Suprapubic skin (tissue), 4 donors: ENCODE data around the gene METTL13. TPM values are rescaled to one million over a fixed set of nuclear protein-coding genes. Genes with fewer than 3 reads are reported as not detected.
A peak's percentile ranks its signal among the peaks of the same experiment; 100 is the strongest.

Experiments
- DNase-seq, 2 donors: peaks; one replicate each; pipeline ENCODE4 v3.0.0-alpha.2; 2019; ENCODE audit warnings: low spot score in 2 of 2
- H3K27ac ChIP-seq: fragments of 200-600 bp; sonication (generic); one replicate; pipeline ENCODE4 v1.5.1; 2019
- H3K27me3 ChIP-seq: fragments of 200-600 bp; sonication (generic); one replicate; pipeline ENCODE4 v1.5.1; 2019
- H3K36me3 ChIP-seq: fragments of 200-600 bp; sonication (generic); one replicate; pipeline ENCODE4 v1.5.1; 2019
- H3K4me1 ChIP-seq: fragments of 200-600 bp; sonication (generic); one replicate; pipeline ENCODE4 v1.5.1; 2019
- H3K4me3 ChIP-seq: fragments of 200-600 bp; sonication (generic); one replicate; pipeline ENCODE4 v1.5.1; 2019; ENCODE audit warnings: mild to moderate bottlenecking
- H3K9me3 ChIP-seq: fragments of 200-600 bp; sonication (generic); one replicate; pipeline ENCODE4 v1.5.1; 2019
- CTCF ChIP-seq, 2 donors: fragments of 200-600 bp in 1 of 2; fragments of 450-650 bp in 1 of 2; sonication (generic) in 1 of 2; IDR thresholded peaks; one replicate each; pipeline ENCODE4 v1.5.1; 2016 to 2019; ENCODE audit warnings: antibody characterized with exemption in 2 of 2, mild to moderate bottlenecking in 1 of 2, moderate library complexity in 1 of 2
- EP300 ChIP-seq: sonication (generic); formaldehyde crosslinking; IDR thresholded peaks from one replicate; pipeline ENCODE4 v1.6.1; 2017; ENCODE audit warnings: antibody characterized with exemption
- POLR2A ChIP-seq, 2 donors: fragments of 450-650 bp; IDR thresholded peaks; one replicate each; pipeline ENCODE4 v1.6.1; 2017; ENCODE audit warnings: antibody characterized with exemption in 2 of 2, mild to moderate bottlenecking in 2 of 2, moderate library complexity in 2 of 2
- POLR2AphosphoS5 ChIP-seq, 3 donors: sonication (generic); formaldehyde crosslinking; IDR thresholded peaks; one replicate each; pipeline ENCODE4 v1.6.1; 2017; ENCODE audit warnings: antibody characterized with exemption in 3 of 3
- WGBS: methylation state at CpG from one replicate; pipeline ENCODE4 v1.1.5; 2018; 5-methylcytosine and 5-hydroxymethylcytosine counted together
- total RNA-seq, 4 donors: library from RNA; depleted of rRNA; stranded (reverse); fragments of >200 nt; gene quantifications; one replicate each; pipeline ENCODE4 v1.1.0, GENCODE V29; 2016

METTL13 gene
- total RNA-seq, 4 donors from 2014 or later, result 20.2 to 29.4 (median 23.4) TPM

GRCh38 chr1:171740356-171740863 lies 41.0 kb upstream of the METTL13 start:
- Histone ChIP-seq H3K4me1 (peaks cover 35% of the 10 kb centered on the region), H3K27me3 (no peaks in the 10 kb centered on the region), H3K9me3 (no peaks in the 10 kb centered on the region), H3K36me3 (peaks cover 16% of the 10 kb centered on the region), H3K4me3 (no peak overlapping the region), H3K27ac (no peak overlapping the region)
- TF ChIP-seq CTCF (IDR thresholded peaks at IDR 0.05) (no peak), POLR2A (IDR thresholded peaks at IDR 0.05) (no peak), EP300 (no peak), POLR2AphosphoS5 (IDR thresholded peaks at IDR 0.05) (no peak)
- 78% methylated on average over 2 of the region's 2 CpGs for WGBS
- no peak for DNase-seq

- peak; percentile 73 to 80 for DNase-seq
- no peak for TF ChIP-seq EP300
- TF ChIP-seq POLR2A (IDR thresholded peaks at IDR 0.05), result no peak
- no peak for TF ChIP-seq CTCF (IDR thresholded peaks at IDR 0.05)
- TF ChIP-seq POLR2AphosphoS5 (IDR thresholded peaks at IDR 0.05), result no peak
- Histone ChIP-seq H3K4me1 (peaks cover 35% of the 10 kb centered on the region), H3K27ac (peak overlapping the region; percentile 98), H3K36me3 (peaks cover 8% of the 10 kb centered on the region), H3K4me3 (peak overlapping the region; percentile 89), H3K27me3 (no peaks in the 10 kb centered on the region), H3K9me3 (no peaks in the 10 kb centered on the region)
- under 1% methylated on average over 28 of the region's 28 CpGs for WGBS
Measured at GRCh38 chr1:171740987-171741871, 40.2 kb upstream of the METTL13 start.

- no peaks in the 10 kb centered on the region for H3K9me3 ChIP-seq
- under 1% methylated on average over 29 of the region's 57 CpGs for WGBS
- peak within 1 kb of the TSS; percentile 89 for H3K4me3 ChIP-seq
- H3K27me3 ChIP-seq, result no peaks in the 10 kb centered on the region
- peak; percentile 91 to 93 for DNase-seq
- H3K27ac ChIP-seq, result peak within 1 kb of the TSS; percentile 98
- peaks cover 1% of the 10 kb centered on the region for H3K36me3 ChIP-seq
- no peak for TF ChIP-seq EP300
- TF ChIP-seq POLR2AphosphoS5 (IDR thresholded peaks at IDR 0.05), result peak; percentile 65 to 90 (median 67)
- peak; percentile 31 to 83 for TF ChIP-seq POLR2A (IDR thresholded peaks at IDR 0.05)
- peaks cover 35% of the 10 kb centered on the region for H3K4me1 ChIP-seq
Measured at GRCh38 chr1:171741872-171742576, 39.4 kb upstream of the METTL13 start, which contains the start of gene VAMP4. VAMP4 (minus strand) TSS chr1:171742065; CDS start chr1:171738414, 3,651 bp downstream.

DNA sequence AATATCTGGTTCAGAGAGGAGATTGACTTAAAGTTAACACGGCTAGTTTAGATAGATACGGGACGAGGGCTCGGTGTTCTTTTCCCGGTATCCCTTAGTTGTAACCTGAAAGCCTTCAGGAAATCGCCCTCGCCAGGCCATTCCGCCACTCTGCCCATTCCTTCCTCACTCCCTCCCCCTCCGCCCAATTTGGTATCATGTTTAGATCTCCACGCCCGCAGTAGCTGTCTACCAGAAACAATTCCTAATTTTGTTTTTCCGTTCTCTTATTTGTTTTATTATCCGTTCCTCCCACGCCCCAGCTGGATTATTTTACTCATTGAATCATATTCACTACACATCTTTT lies 38.9 kb upstream of the METTL13 start:
- no peaks in the 10 kb centered on the region for H3K27me3 ChIP-seq
- no peaks in the 10 kb centered on the region for H3K36me3 ChIP-seq
- TF ChIP-seq POLR2AphosphoS5 (IDR thresholded peaks at IDR 0.05), result no peak
- no peak for TF ChIP-seq EP300
- TF ChIP-seq CTCF (IDR thresholded peaks at IDR 0.05), result no peak
- no peak for TF ChIP-seq POLR2A (IDR thresholded peaks at IDR 0.05)
- WGBS, result under 1% methylated on average over 14 of the region's 14 CpGs
- no peaks in the 10 kb centered on the region for H3K9me3 ChIP-seq
- peak; percentile 74 to 81 for DNase-seq
- H3K4me1 ChIP-seq, result peaks cover 35% of the 10 kb centered on the region
- peak overlapping the region; percentile 89 for H3K4me3 ChIP-seq
- peak overlapping the region; percentile 98 for H3K27ac ChIP-seq

- WGBS, result 9% methylated on average over 8 of the region's 8 CpGs
- no peak for DNase-seq
- peak overlapping the region; percentile 98 for H3K27ac ChIP-seq
- peaks cover 35% of the 10 kb centered on the region for H3K4me1 ChIP-seq
- peak overlapping the region; percentile 89 for H3K4me3 ChIP-seq
- H3K36me3 ChIP-seq, result no peaks in the 10 kb centered on the region
- no peaks in the 10 kb centered on the region for H3K9me3 ChIP-seq
- H3K27me3 ChIP-seq, result no peaks in the 10 kb centered on the region
- TF ChIP-seq EP300, result no peak
- TF ChIP-seq POLR2A (IDR thresholded peaks at IDR 0.05), result peak in 1 of 2 donors; percentile 14
Measured at GRCh38 chr1:171743081-171743870, 38.2 kb upstream of the METTL13 start.
